ENCODE results near the gene GADD45G. TPM values are rescaled to one million over a fixed set of nuclear protein-coding genes. Genes with fewer than 3 reads are reported as not detected.

Gene GADD45G
- polyA plus RNA-seq, 2 donors: 13.5 to 19.8 TPM

GRCh38 chr9:89600831-89601230, 4.0 kb upstream of the GADD45G start:
- H3K4me3 ChIP-seq (ENCODE audit: low read depth in 1 of 2, low read length in 2 of 2): no peak overlapping the region
- H3K27me3 ChIP-seq (ENCODE audit: control insufficient read depth in 1 of 2, insufficient read depth in 2 of 2, low read length in 2 of 2): no peaks in the 10 kb centered on the region
- peaks cover 4 to 7% of the 10 kb centered on the region in 2 donors for H3K4me1 ChIP-seq (ENCODE audit: control insufficient read depth in 2 of 2, insufficient read depth in 2 of 2, low read length in 1 of 2)
- no peak overlapping the region for H3K27ac ChIP-seq (ENCODE audit: low read depth in 2 of 2, low read length in 1 of 2)
- peaks cover 0 to under 1% of the 10 kb centered on the region in 2 donors for H3K36me3 ChIP-seq (ENCODE audit: control insufficient read depth in 2 of 2, insufficient read depth in 2 of 2, low read length in 1 of 2)
- whole genome bisulfite sequencing, 2 donors: 84 to 86% methylated on average over 6 of the region's 6 CpGs
- H3K9me3 ChIP-seq (ENCODE audit: control insufficient read depth in 2 of 2, insufficient read depth in 1 of 2, low read depth in 1 of 2, low read length in 1 of 2): no peaks in the 10 kb centered on the region

- H3K27ac ChIP-seq (ENCODE audit: low read depth in 2 of 2, low read length in 1 of 2): no peak overlapping the region
- H3K4me3 ChIP-seq (ENCODE audit: low read depth in 1 of 2, low read length in 2 of 2): no peak overlapping the region
- WGBS, 2 donors: 87 to 88% methylated on average over 5 of the region's 5 CpGs
- no peaks in the 10 kb centered on the region for H3K9me3 ChIP-seq (ENCODE audit: control insufficient read depth in 2 of 2, insufficient read depth in 1 of 2, low read depth in 1 of 2, low read length in 1 of 2)
- H3K27me3 ChIP-seq (ENCODE audit: control insufficient read depth in 1 of 2, insufficient read depth in 2 of 2, low read length in 2 of 2): no peaks in the 10 kb centered on the region
- peaks cover 4 to 7% of the 10 kb centered on the region in 2 donors for H3K4me1 ChIP-seq (ENCODE audit: control insufficient read depth in 2 of 2, insufficient read depth in 2 of 2, low read length in 1 of 2)
- H3K36me3 ChIP-seq (ENCODE audit: control insufficient read depth in 2 of 2, insufficient read depth in 2 of 2, low read length in 1 of 2): peaks cover 0 to 2% of the 10 kb centered on the region in 2 donors
Observed at GRCh38 chr9:89601306-89601705, 3.5 kb upstream of the GADD45G start.

- H3K27ac ChIP-seq (ENCODE audit: low read depth in 2 of 2, low read length in 1 of 2): no peak overlapping the region
- H3K27me3 ChIP-seq (ENCODE audit: control insufficient read depth in 1 of 2, insufficient read depth in 2 of 2, low read length in 2 of 2): no peaks in the 10 kb centered on the region
- peaks cover 0 to 2% of the 10 kb centered on the region in 2 donors for H3K36me3 ChIP-seq (ENCODE audit: control insufficient read depth in 2 of 2, insufficient read depth in 2 of 2, low read length in 1 of 2)
- 76% methylated on average over 6 of the region's 6 CpGs for WGBS, 2 donors
- peaks cover 4 to 7% of the 10 kb centered on the region in 2 donors for H3K4me1 ChIP-seq (ENCODE audit: control insufficient read depth in 2 of 2, insufficient read depth in 2 of 2, low read length in 1 of 2)
- no peaks in the 10 kb centered on the region for H3K9me3 ChIP-seq (ENCODE audit: control insufficient read depth in 2 of 2, insufficient read depth in 1 of 2, low read depth in 1 of 2, low read length in 1 of 2)
- H3K4me3 ChIP-seq (ENCODE audit: low read depth in 1 of 2, low read length in 2 of 2): no peak overlapping the region
Observed at GRCh38 chr9:89601856-89602562, 2.8 kb upstream of the GADD45G start.

- peaks cover 4 to 9% of the 10 kb centered on the region in 2 donors for H3K4me1 ChIP-seq (ENCODE audit: control insufficient read depth in 2 of 2, insufficient read depth in 2 of 2, low read length in 1 of 2)
- 1 to 2% methylated on average over 28 of the region's 28 CpGs for WGBS, 2 donors
- H3K36me3 ChIP-seq (ENCODE audit: control insufficient read depth in 2 of 2, insufficient read depth in 2 of 2, low read length in 1 of 2): peaks cover 0 to 2% of the 10 kb centered on the region in 2 donors
- H3K27ac ChIP-seq (ENCODE audit: low read depth in 2 of 2, low read length in 1 of 2): peak overlapping the region; percentile 60 to 77
- H3K4me3 ChIP-seq (ENCODE audit: low read depth in 1 of 2, low read length in 2 of 2): peak overlapping the region in 1 of 2 donors; percentile 30
- H3K27me3 ChIP-seq (ENCODE audit: control insufficient read depth in 1 of 2, insufficient read depth in 2 of 2, low read length in 2 of 2): no peaks in the 10 kb centered on the region
- H3K9me3 ChIP-seq (ENCODE audit: control insufficient read depth in 2 of 2, insufficient read depth in 1 of 2, low read depth in 1 of 2, low read length in 1 of 2): no peaks in the 10 kb centered on the region
Observed at GRCh38 chr9:89602978-89603766, 1.6 kb upstream of the GADD45G start.

GRCh38 chr9:89603767-89604665, 796 bp upstream of the GADD45G start:
- Histone ChIP-seq H3K36me3 (ENCODE audit: control insufficient read depth in 2 of 2, insufficient read depth in 2 of 2, low read length in 1 of 2) (peaks cover 0 to 2% of the 10 kb centered on the region in 2 donors), H3K4me3 (ENCODE audit: low read depth in 1 of 2, low read length in 2 of 2) (peak overlapping the region; percentile 36 to 56), H3K27ac (ENCODE audit: low read depth in 2 of 2, low read length in 1 of 2) (peak overlapping the region; percentile 60 to 77), H3K9me3 (ENCODE audit: control insufficient read depth in 2 of 2, insufficient read depth in 1 of 2, low read depth in 1 of 2, low read length in 1 of 2) (no peaks in the 10 kb centered on the region), H3K4me1 (ENCODE audit: control insufficient read depth in 2 of 2, insufficient read depth in 2 of 2, low read length in 1 of 2) (peaks cover 4 to 9% of the 10 kb centered on the region in 2 donors), H3K27me3 (ENCODE audit: control insufficient read depth in 1 of 2, insufficient read depth in 2 of 2, low read length in 2 of 2) (no peaks in the 10 kb centered on the region)
- 0 to 1% methylated on average over 62 to 64 of the region's 64 CpGs for WGBS, 2 donors

GRCh38 chr9:89605465-89606048, 745 bp downstream of the GADD45G start:
- Histone ChIP-seq H3K27ac (ENCODE audit: low read depth in 2 of 2, low read length in 1 of 2) (peak overlapping the region; percentile 94 to 95), H3K4me3 (ENCODE audit: low read depth in 1 of 2, low read length in 2 of 2) (peak overlapping the region; percentile 56 to 64), H3K27me3 (ENCODE audit: control insufficient read depth in 1 of 2, insufficient read depth in 2 of 2, low read length in 2 of 2) (no peaks in the 10 kb centered on the region), H3K4me1 (ENCODE audit: control insufficient read depth in 2 of 2, insufficient read depth in 2 of 2, low read length in 1 of 2) (peaks cover 4 to 9% of the 10 kb centered on the region in 2 donors), H3K9me3 (ENCODE audit: control insufficient read depth in 2 of 2, insufficient read depth in 1 of 2, low read depth in 1 of 2, low read length in 1 of 2) (no peaks in the 10 kb centered on the region), H3K36me3 (ENCODE audit: control insufficient read depth in 2 of 2, insufficient read depth in 2 of 2, low read length in 1 of 2) (peaks cover 0 to 2% of the 10 kb centered on the region in 2 donors)
- WGBS, 2 donors: 1 to 2% methylated on average over 57 of the region's 57 CpGs

GRCh38 chr9:89606049-89606623, 1.3 kb downstream of the GADD45G start:
- H3K4me1 ChIP-seq (ENCODE audit: control insufficient read depth in 2 of 2, insufficient read depth in 2 of 2, low read length in 1 of 2): peaks cover 4 to 9% of the 10 kb centered on the region in 2 donors
- WGBS, 2 donors: 6 to 9% methylated on average over 33 to 40 of the region's 40 CpGs
- H3K9me3 ChIP-seq (ENCODE audit: control insufficient read depth in 2 of 2, insufficient read depth in 1 of 2, low read depth in 1 of 2, low read length in 1 of 2): no peaks in the 10 kb centered on the region
- peaks cover 0 to 2% of the 10 kb centered on the region in 2 donors for H3K36me3 ChIP-seq (ENCODE audit: control insufficient read depth in 2 of 2, insufficient read depth in 2 of 2, low read length in 1 of 2)
- H3K27me3 ChIP-seq (ENCODE audit: control insufficient read depth in 1 of 2, insufficient read depth in 2 of 2, low read length in 2 of 2): no peaks in the 10 kb centered on the region
- peak overlapping the region; percentile 94 to 95 for H3K27ac ChIP-seq (ENCODE audit: low read depth in 2 of 2, low read length in 1 of 2)
- H3K4me3 ChIP-seq (ENCODE audit: low read depth in 1 of 2, low read length in 2 of 2): peak overlapping the region; percentile 56 to 64

GRCh38 chr9:89606624-89607311, 2.0 kb downstream of the GADD45G start:
- no peaks in the 10 kb centered on the region for H3K27me3 ChIP-seq (ENCODE audit: control insufficient read depth in 1 of 2, insufficient read depth in 2 of 2, low read length in 2 of 2)
- 25 to 29% methylated on average over 7 of the region's 7 CpGs for WGBS, 2 donors
- H3K36me3 ChIP-seq (ENCODE audit: control insufficient read depth in 2 of 2, insufficient read depth in 2 of 2, low read length in 1 of 2): peaks cover 0 to 2% of the 10 kb centered on the region in 2 donors
- peak overlapping the region; percentile 94 to 95 for H3K27ac ChIP-seq (ENCODE audit: low read depth in 2 of 2, low read length in 1 of 2)
- no peaks in the 10 kb centered on the region for H3K9me3 ChIP-seq (ENCODE audit: control insufficient read depth in 2 of 2, insufficient read depth in 1 of 2, low read depth in 1 of 2, low read length in 1 of 2)
- peak overlapping the region; percentile 56 to 64 for H3K4me3 ChIP-seq (ENCODE audit: low read depth in 1 of 2, low read length in 2 of 2)
- peaks cover 4 to 9% of the 10 kb centered on the region in 2 donors for H3K4me1 ChIP-seq (ENCODE audit: control insufficient read depth in 2 of 2, insufficient read depth in 2 of 2, low read length in 1 of 2)
